SK-N-SH (cell line): ENCODE results near the gene APOL2. TPM values are rescaled to one million over a fixed set of nuclear protein-coding genes. Genes with fewer than 3 reads are reported as not detected.

ENCODE experiments used
- CTCF ChIA-PET: fragments of 300-600, 350-600 bp; formaldehyde crosslinking; extraction: SDS; loops from one replicate; lab custom pipeline; 2021; lab: Yijun Ruan, JAX
- POLR2A ChIA-PET: fragments of 350-600 bp; sonication (Branson Sonifier 250); formaldehyde crosslinking; extraction: SDS; loops from one replicate; lab custom pipeline; 2020; ENCODE audit warnings: antibody characterized with exemption, inconsistent platforms; lab: Yijun Ruan, JAX
- DNase-seq: peaks from one replicate; pipeline ENCODE4 v3.0.0; 2012
- H2AFZ ChIP-seq: fragments of 200-600 bp; sonication (generic); 2 replicates; pipeline ENCODE4 v1.8.1; 2016; ENCODE audit warnings: antibody characterized with exemption, mild to moderate bottlenecking, low read depth
- H3F3A ChIP-seq: fragments of 200-600 bp; sonication (generic); replicated peaks from 2 replicates; pipeline ENCODE3; 2016; ENCODE audit warnings: antibody characterized with exemption, mild to moderate bottlenecking; ENCODE audit not compliant: insufficient read depth
- H3K27ac ChIP-seq, 2 experiments: fragments of 200-500 bp in 1 of 2; fragments of 200-600 bp in 1 of 2; sonication (Bioruptor generic) in 1 of 2; sonication (generic), shearing (Covaris generic) in 1 of 2; 2 replicates each; pipeline versions ENCODE4 v1.5.1 to v1.6.1; 2014 to 2016; ENCODE audit warnings: low read depth in 2 of 2, inconsistent platforms in 1 of 2, low read length in 1 of 2, mild to moderate bottlenecking in 1 of 2, mixed read lengths in 1 of 2
- H3K27me3 ChIP-seq: fragments of 200-600 bp; sonication (generic), shearing (Covaris generic); 2 replicates; pipeline ENCODE4 v1.6.1; 2016; ENCODE audit warnings: mixed run types; ENCODE audit not compliant: insufficient read depth
- H3K36me3 ChIP-seq, 2 experiments: fragments of 200-500 bp in 1 of 2; fragments of 200-600 bp in 1 of 2; sonication (Bioruptor generic) in 1 of 2; sonication (generic) in 1 of 2; replicated peaks in 1 of 2; 2 replicates each; pipeline versions ENCODE3 to v1.5.1; 2014 to 2016; ENCODE audit warnings: low read length in 1 of 2, mild to moderate bottlenecking in 1 of 2; ENCODE audit not compliant: insufficient read depth in 2 of 2, control insufficient read depth in 1 of 2
- H3K4me1 ChIP-seq, 2 experiments: fragments of 200-500 bp in 1 of 2; fragments of 200-600 bp in 1 of 2; sonication (Bioruptor generic) in 1 of 2; sonication (generic), shearing (Covaris generic) in 1 of 2; 2 replicates each; pipeline versions ENCODE4 v1.5.1 to v1.6.1; 2014 to 2016; ENCODE audit warnings: low read depth in 1 of 2, low read length in 1 of 2, mixed run types in 1 of 2; ENCODE audit not compliant: insufficient read depth in 2 of 2, control insufficient read depth in 1 of 2
- H3K4me2 ChIP-seq: fragments of 200-600 bp; sonication (generic), shearing (Covaris generic); 2 replicates; pipeline ENCODE4 v1.6.1; 2017; ENCODE audit warnings: mixed run types
- H3K4me3 ChIP-seq, 2 experiments: fragments of 200-500 bp in 1 of 2; fragments of 200-600 bp in 1 of 2; sonication (Bioruptor generic) in 1 of 2; sonication (generic), shearing (Covaris generic) in 1 of 2; 2 replicates each; pipeline versions ENCODE4 v1.5.1 to v1.8.1; 2014 to 2016; ENCODE audit warnings: low read depth in 2 of 2, inconsistent platforms in 1 of 2, low read length in 1 of 2, mild to moderate bottlenecking in 1 of 2, mixed read lengths in 1 of 2, moderate library complexity in 1 of 2
- H3K79me2 ChIP-seq: fragments of 200-600 bp; sonication (generic); 2 replicates; pipeline ENCODE4 v1.8.1; 2017; ENCODE audit warnings: mild to moderate bottlenecking; ENCODE audit not compliant: insufficient read depth
- H3K9ac ChIP-seq: fragments of 200-600 bp; sonication (generic); 2 replicates; pipeline ENCODE4 v1.6.1; 2017; ENCODE audit warnings: mixed run types
- H3K9me2 ChIP-seq: fragments of 200-600 bp; sonication (generic); 2 replicates; pipeline ENCODE4 v1.6.1; 2017; ENCODE audit warnings: mixed run types
- H3K9me3 ChIP-seq: fragments of 200-600 bp; sonication (generic); 2 replicates; pipeline ENCODE4 v1.6.1; 2017; ENCODE audit warnings: mixed run types, mild to moderate bottlenecking, moderate library complexity
- H4K20me1 ChIP-seq: fragments of 200-600 bp; sonication (generic); 2 replicates; pipeline ENCODE4 v1.6.1; 2017; ENCODE audit warnings: mild to moderate bottlenecking, mixed run types; ENCODE audit not compliant: insufficient read depth
- CHD2 ChIP-seq: fragments of 150-350 bp; IDR thresholded peaks from 2 replicates; pipeline ENCODE4 v1.6.1; 2018; ENCODE audit warnings: low read length; ENCODE audit not compliant: partially characterized antibody
- CTCF ChIP-seq: fragments of 200-600 bp; sonication (generic); IDR thresholded peaks from 2 replicates; pipeline ENCODE4 v1.6.1; 2017; ENCODE audit warnings: antibody characterized with exemption, mild to moderate bottlenecking, moderate library complexity
- ELF1 ChIP-seq: IDR thresholded peaks from 2 replicates; pipeline ENCODE4 v1.4.0; 2012
- FOSL2 ChIP-seq: IDR thresholded peaks from 2 replicates; pipeline ENCODE4 v1.4.0; 2012; ENCODE audit warnings: low read depth, mild to moderate bottlenecking, moderate library complexity, borderline replicate concordance
- FOXM1 ChIP-seq: IDR thresholded peaks from 2 replicates; pipeline ENCODE4 v1.4.0; 2012; ENCODE audit warnings: low read depth, mild to moderate bottlenecking
- GABPA ChIP-seq: IDR thresholded peaks from 2 replicates; pipeline ENCODE4 v1.4.0; 2012; ENCODE audit warnings: low read depth, mild to moderate bottlenecking
- GATA2 ChIP-seq: sonication (generic); formaldehyde crosslinking; IDR thresholded peaks from 2 replicates; pipeline ENCODE4 v1.5.0; 2020; ENCODE audit warnings: mild to moderate bottlenecking, missing genetic modification reagents
- IRF3 ChIP-seq: fragments of 150-350 bp; IDR thresholded peaks from 2 replicates; pipeline ENCODE4 v1.6.1; 2016; ENCODE audit warnings: mild to moderate bottlenecking, low read depth, low read length
- MAX ChIP-seq: IDR thresholded peaks from 2 replicates; pipeline ENCODE4 v1.4.0; 2012; ENCODE audit warnings: low read depth
- MEF2A ChIP-seq: IDR thresholded peaks from 2 replicates; pipeline ENCODE4 v1.4.0; 2012; ENCODE audit warnings: low read depth, borderline replicate concordance
- MXI1 ChIP-seq: IDR thresholded peaks from 2 replicates; pipeline ENCODE4 v1.6.1; 2012; ENCODE audit warnings: mild to moderate bottlenecking, low read depth, low read length, improper control_type of control experiment
- NRF1 ChIP-seq: IDR thresholded peaks from 2 replicates; pipeline ENCODE4 v1.6.1; 2012; ENCODE audit warnings: low read depth, mild to moderate bottlenecking, low read length
- PBX3 ChIP-seq: IDR thresholded peaks from 2 replicates; pipeline ENCODE4; 2012
- RFX5 ChIP-seq: IDR thresholded peaks from 2 replicates; pipeline ENCODE4 v1.6.1; 2012; ENCODE audit warnings: mild to moderate bottlenecking, improper control_type of control experiment, low read length
- SIN3A ChIP-seq: IDR thresholded peaks from 2 replicates; pipeline ENCODE4 v1.6.1; 2012; ENCODE audit warnings: low read depth, mild to moderate bottlenecking, low read length, moderate library complexity, borderline replicate concordance
- TAF1 ChIP-seq: IDR thresholded peaks from 2 replicates; pipeline ENCODE4 v1.6.1; 2012; ENCODE audit warnings: low read depth, mild to moderate bottlenecking, low read length, moderate library complexity, borderline replicate concordance
- TCF12 ChIP-seq: IDR thresholded peaks from 2 replicates; pipeline ENCODE4 v1.4.0; 2012
- TEAD4 ChIP-seq: IDR thresholded peaks from 2 replicates; pipeline ENCODE4 v1.4.0; 2012; ENCODE audit warnings: mild to moderate bottlenecking, borderline replicate concordance; ENCODE audit not compliant: insufficient read depth
- ZBTB33 ChIP-seq: IDR thresholded peaks from 2 replicates; pipeline ENCODE4 v1.4.0; 2012; ENCODE audit warnings: low read depth, borderline replicate concordance
- WGBS: methylation state at CpG from one replicate; pipeline ENCODE4 v1.1.6; 2017; ENCODE audit warnings: low lambda C conversion rate; 5-methylcytosine and 5-hydroxymethylcytosine counted together
- polyA plus RNA-seq, 3 experiments: library from polyadenylated mRNA; depleted of rRNA; stranded (reverse); fragments of >200 nt; gene quantifications; 2 replicates each; pipeline ENCODE4 v1.2.3, GENCODE V29; 2012

APOL2 gene
- polyA plus RNA-seq, 1 of the 3 experiments (the other 2 are of a cell fraction): 8.3 TPM

- CTCF ChIA-PET: no interaction called here
- Histone ChIP-seq H3K27ac (no peak overlapping the region), H3K36me3 (no peaks in the 10 kb centered on the region), H3K27me3 (no peaks in the 10 kb centered on the region), H3K4me3 (no peak overlapping the region), H3K9me3 (no peaks in the 10 kb centered on the region), H3K9me2 (no peaks in the 10 kb centered on the region), H3K9ac (no peak overlapping the region), H2AFZ (no peak overlapping the region), H3F3A (no peaks in the 10 kb centered on the region), H4K20me1 (no peaks in the 10 kb centered on the region), H3K4me1 (peaks cover 0 to 23% of the 10 kb centered on the region in 2 experiments; a peak in 1 of 4 replicates), H3K79me2 (no peaks in the 10 kb centered on the region), H3K4me2 (no peak overlapping the region)
- no peak for TF ChIP-seq PBX3
- TF ChIP-seq NRF1: no peak
- no peak for TF ChIP-seq SIN3A
- no peak for TF ChIP-seq FOXM1
- no peak for TF ChIP-seq TAF1
- no peak for TF ChIP-seq ZBTB33
- TF ChIP-seq ELF1: no peak
- TF ChIP-seq GABPA: no peak
- no peak for TF ChIP-seq FOSL2
- no peak for TF ChIP-seq RFX5
- TF ChIP-seq GATA2 (CRISPR knock-in tag): no peak
- no peak for TF ChIP-seq MEF2A
- TF ChIP-seq CTCF: no peak
- TF ChIP-seq TCF12: no peak
- no peak for TF ChIP-seq CHD2
- TF ChIP-seq IRF3: no peak
- TF ChIP-seq MAX: no peak
- no peak for TF ChIP-seq MXI1
- no peak for TF ChIP-seq TEAD4
- 57% methylated on average over 6 of the region's 6 CpGs for WGBS
- POLR2A ChIA-PET: no interaction called here
- DNase-seq: no peak
Observed at GRCh38 chr22:36204632-36205015, 34.7 kb downstream of the APOL2 start.
